Peyer's patch (tissue), 4 donors: ENCODE results near the gene FAT2.

Source experiments
- CTCF ChIP-seq, 6 experiments: fragments of 450-650 bp in 4 of 6; fragments of 200-600 bp in 2 of 6; sonication (generic) in 1 of 6; IDR thresholded peaks; one replicate each; pipeline ENCODE4 v1.5.1; 2017 to 2019; ENCODE audit warnings: antibody characterized with exemption in 6 of 6, mild to moderate bottlenecking in 3 of 6, moderate library complexity in 1 of 6
- POLR2A ChIP-seq, 2 donors: fragments of 450-650 bp; IDR thresholded peaks; one replicate each; pipeline ENCODE4 v1.5.1; 2017; ENCODE audit warnings: antibody characterized with exemption in 2 of 2, mild to moderate bottlenecking in 2 of 2, moderate library complexity in 2 of 2

- TF ChIP-seq CTCF (IDR thresholded peaks at IDR 0.05) (no peak), POLR2A (IDR thresholded peaks at IDR 0.05) (no peak)
Observed at GRCh38 chr5:151541571-151541970, 49.6 kb downstream of the FAT2 start.
